Measurements from ENCODE around the gene LRRC51.

The LRRC51 gene

GRCh38 chr11:72084965-72085364 is 4.3 kb downstream of the LRRC51 start:
- WGBS (ENCODE audit: extremely low coverage, insufficient coverage, insufficient read length), result no CpG with 5 or more reads among the region's 1 CpG

DNA sequence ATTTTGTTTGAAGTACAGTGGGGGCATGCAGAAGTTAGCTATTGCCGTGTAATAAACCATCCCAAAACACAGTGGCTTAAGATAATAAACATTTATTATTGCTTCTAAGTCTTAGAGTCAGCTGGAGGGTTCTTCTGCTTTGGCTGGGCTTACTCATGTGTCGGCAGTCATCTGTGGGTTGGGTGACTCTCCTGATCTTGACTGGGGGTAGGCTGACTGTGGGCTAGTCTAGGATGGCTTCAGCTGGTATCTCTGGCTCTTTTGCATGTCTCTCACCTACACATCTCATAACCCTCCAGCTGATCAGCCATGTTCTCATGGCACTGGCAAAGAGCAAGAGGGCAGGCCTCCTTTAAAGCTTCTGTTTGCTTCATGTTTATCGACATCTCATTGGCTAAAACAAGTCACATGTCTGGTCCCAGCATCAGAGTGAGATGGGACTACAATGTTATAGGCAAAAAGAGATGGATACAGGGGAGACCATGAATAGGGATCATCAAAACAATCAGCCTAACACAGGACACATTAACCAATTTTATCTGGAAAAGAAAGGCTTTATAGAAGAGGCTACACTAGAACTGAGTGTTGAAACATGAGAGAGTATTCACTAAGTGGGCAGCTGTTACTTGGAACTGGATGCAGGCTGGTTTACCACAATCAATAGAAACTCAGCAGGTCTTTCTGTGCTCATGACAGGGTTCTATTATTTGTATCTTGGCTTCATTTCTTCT is 5.1 kb downstream of the LRRC51 start:
- Histone ChIP-seq H3K27me3 (ENCODE audit: insufficient read depth, low read length) (no peaks in the 10 kb centered on the region), H4K8ac (ENCODE audit: low read depth, low read length) (no peak overlapping the region), H3K27ac (ENCODE audit: low read depth, low read length) (no peak overlapping the region), H3K4me1 (ENCODE audit: control insufficient read depth in 1 of 2, insufficient read depth in 2 of 2, low read length in 2 of 2) (peaks cover 5 to 10% of the 10 kb centered on the region in 2 experiments), H4K12ac (ENCODE audit: low read depth, low read length) (no peak overlapping the region), H3K4me2 (ENCODE audit: low read length) (no peak overlapping the region), H2BK5ac (ENCODE audit: low read depth, low read length, poor library complexity) (no peak overlapping the region), H3K36me3 (ENCODE audit: control insufficient read depth in 1 of 2, insufficient read depth in 2 of 2, low read length in 2 of 2) (peaks cover 0 to 5% of the 10 kb centered on the region in 2 experiments), H3K14ac (ENCODE audit: low read length) (no peak overlapping the region), H2AFZ (ENCODE audit: insufficient read depth, low read length, poor library complexity) (no peak overlapping the region), H3K23ac (ENCODE audit: low read length) (no peak overlapping the region), H2BK120ac (ENCODE audit: insufficient read depth, low read length, poor library complexity) (no peak overlapping the region), H4K91ac (ENCODE audit: low read depth, low read length) (no peak overlapping the region), H2BK12ac (ENCODE audit: low read length) (no peak overlapping the region), H3K79me2 (ENCODE audit: control insufficient read depth, insufficient read depth, low read length, poor library complexity) (peaks cover 2% of the 10 kb centered on the region), H3K4ac (ENCODE audit: low read depth, low read length) (no peak overlapping the region), H3K9me3 (ENCODE audit: insufficient read depth, low read depth, low read length) (no peaks in the 10 kb centered on the region), H3K18ac (ENCODE audit: low read length) (no peak overlapping the region), H2AK5ac (ENCODE audit: low read length) (no peak overlapping the region), H3K79me1 (ENCODE audit: low read length) (peaks cover 7% of the 10 kb centered on the region), H3K4me3 (ENCODE audit: low read depth, low read length) (no peak overlapping the region), H3K9ac (ENCODE audit: low read length) (no peak overlapping the region)
- WGBS (ENCODE audit: extremely low coverage, insufficient coverage, insufficient read length), result no CpG with 5 or more reads among the region's 3 CpGs
- no peak for DNase-seq

More at GRCh38 chr11:72084965-72085364, 4.3 kb downstream of the LRRC51 start:
- Histone ChIP-seq H3K18ac (ENCODE audit: low read length) (no peak overlapping the region), H3K4me1 (ENCODE audit: control insufficient read depth in 1 of 2, insufficient read depth in 2 of 2, low read length in 2 of 2) (peaks cover 5 to 10% of the 10 kb centered on the region in 2 experiments), H2BK12ac (ENCODE audit: low read length) (no peak overlapping the region), H4K12ac (ENCODE audit: low read depth, low read length) (no peak overlapping the region), H3K14ac (ENCODE audit: low read length) (no peak overlapping the region), H2AK5ac (ENCODE audit: low read length) (no peak overlapping the region), H3K36me3 (ENCODE audit: control insufficient read depth in 1 of 2, insufficient read depth in 2 of 2, low read length in 2 of 2) (peaks cover 0 to 4% of the 10 kb centered on the region in 2 experiments), H3K79me2 (ENCODE audit: control insufficient read depth, insufficient read depth, low read length, poor library complexity) (peaks cover 4% of the 10 kb centered on the region), H3K9ac (ENCODE audit: low read length) (no peak overlapping the region), H3K79me1 (ENCODE audit: low read length) (peaks cover 8% of the 10 kb centered on the region), H3K27me3 (ENCODE audit: insufficient read depth, low read length) (no peaks in the 10 kb centered on the region), H2AFZ (ENCODE audit: insufficient read depth, low read length, poor library complexity) (no peak overlapping the region), H3K4me3 (ENCODE audit: low read depth, low read length) (no peak overlapping the region), H4K91ac (ENCODE audit: low read depth, low read length) (no peak overlapping the region), H2BK5ac (ENCODE audit: low read depth, low read length, poor library complexity) (no peak overlapping the region), H3K4me2 (ENCODE audit: low read length) (no peak overlapping the region), H3K23ac (ENCODE audit: low read length) (no peak overlapping the region), H3K9me3 (ENCODE audit: insufficient read depth, low read depth, low read length) (no peaks in the 10 kb centered on the region), H3K27ac (ENCODE audit: low read depth, low read length) (no peak overlapping the region), H4K8ac (ENCODE audit: low read depth, low read length) (no peak overlapping the region), H3K4ac (ENCODE audit: low read depth, low read length) (no peak overlapping the region), H2BK120ac (ENCODE audit: insufficient read depth, low read length, poor library complexity) (no peak overlapping the region)
- DNase-seq, result no peak

DNA sequence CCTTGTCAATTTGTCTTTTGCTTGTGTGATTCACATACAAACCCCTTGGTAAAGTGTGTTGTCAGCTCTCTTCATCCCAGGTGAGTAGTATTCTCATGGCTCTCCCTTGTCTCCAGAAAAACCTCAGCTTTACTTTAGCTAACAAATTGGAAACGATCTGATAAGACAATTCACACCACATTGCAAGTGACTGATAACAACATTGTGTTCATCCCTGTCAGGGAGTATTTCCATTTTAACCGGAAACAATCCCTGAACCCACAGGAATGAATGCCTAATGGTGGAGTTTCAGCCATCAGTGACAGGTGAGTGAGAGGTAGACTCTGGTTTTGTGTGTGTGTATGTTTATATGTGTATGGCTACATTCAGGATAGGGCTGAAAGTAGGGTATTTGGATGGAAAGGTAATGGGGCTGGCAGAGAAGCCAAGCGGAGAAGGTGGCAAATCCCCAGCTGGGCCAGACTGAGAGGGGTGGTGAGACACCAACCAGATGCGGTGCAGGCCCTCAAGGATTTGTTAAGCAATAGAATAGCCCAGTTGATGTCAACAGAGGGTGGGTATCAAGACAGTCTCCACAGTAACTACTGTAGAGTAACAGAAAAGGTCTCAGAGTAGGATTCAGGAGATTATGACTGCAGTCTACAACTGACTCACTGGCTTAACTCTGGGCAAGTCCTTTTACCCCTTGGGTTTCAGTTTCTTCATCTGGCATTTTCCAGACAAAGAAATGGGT is 7.6 kb downstream of the LRRC51 start:
- Histone ChIP-seq H2BK120ac (ENCODE audit: insufficient read depth, low read length, poor library complexity) (no peak overlapping the region), H2AK5ac (ENCODE audit: low read length) (no peak overlapping the region), H3K18ac (ENCODE audit: low read length) (no peak overlapping the region), H3K27ac (ENCODE audit: low read depth, low read length) (no peak overlapping the region), H3K23ac (ENCODE audit: low read length) (no peak overlapping the region), H2AFZ (ENCODE audit: insufficient read depth, low read length, poor library complexity) (no peak overlapping the region), H4K91ac (ENCODE audit: low read depth, low read length) (no peak overlapping the region), H4K8ac (ENCODE audit: low read depth, low read length) (no peak overlapping the region), H3K27me3 (ENCODE audit: insufficient read depth, low read length) (no peaks in the 10 kb centered on the region), H4K12ac (ENCODE audit: low read depth, low read length) (no peak overlapping the region), H3K79me2 (ENCODE audit: control insufficient read depth, insufficient read depth, low read length, poor library complexity) (no peaks in the 10 kb centered on the region), H3K36me3 (ENCODE audit: control insufficient read depth in 1 of 2, insufficient read depth in 2 of 2, low read length in 2 of 2) (peaks cover 2 to 7% of the 10 kb centered on the region in 2 experiments), H3K9ac (ENCODE audit: low read length) (no peak overlapping the region), H3K14ac (ENCODE audit: low read length) (no peak overlapping the region), H3K4me2 (ENCODE audit: low read length) (no peak overlapping the region), H3K4me3 (ENCODE audit: low read depth, low read length) (no peak overlapping the region), H3K4me1 (ENCODE audit: control insufficient read depth in 1 of 2, insufficient read depth in 2 of 2, low read length in 2 of 2) (no peaks in the 10 kb centered on the region), H3K79me1 (ENCODE audit: low read length) (no peaks in the 10 kb centered on the region), H3K4ac (ENCODE audit: low read depth, low read length) (no peak overlapping the region), H3K9me3 (ENCODE audit: insufficient read depth, low read depth, low read length) (no peaks in the 10 kb centered on the region), H2BK5ac (ENCODE audit: low read depth, low read length, poor library complexity) (no peak overlapping the region), H2BK12ac (ENCODE audit: low read length) (no peak overlapping the region)
- WGBS (ENCODE audit: extremely low coverage, insufficient coverage, insufficient read length), result no CpG with 5 or more reads among the region's 4 CpGs
- no peak for DNase-seq

- no CpG with 5 or more reads among the region's 4 CpGs for WGBS (ENCODE audit: extremely low coverage, insufficient coverage, insufficient read length)
- H3K4me2 ChIP-seq (ENCODE audit: low read length), result no peak overlapping the region
Measured at GRCh38 chr11:72091292-72091691, 10.6 kb downstream of the LRRC51 start.

More at GRCh38 chr11:72091292-72091691, 10.6 kb downstream of the LRRC51 start:
- Histone ChIP-seq H3K9me3 (ENCODE audit: insufficient read depth, low read depth, low read length) (no peaks in the 10 kb centered on the region), H3K4me3 (ENCODE audit: low read depth, low read length) (no peak overlapping the region), H3K27me3 (ENCODE audit: insufficient read depth, low read length) (no peaks in the 10 kb centered on the region), H3K27ac (ENCODE audit: low read depth, low read length) (no peak overlapping the region), H2BK12ac (ENCODE audit: low read length) (no peak overlapping the region), H3K9ac (ENCODE audit: low read length) (no peak overlapping the region), H3K79me2 (ENCODE audit: control insufficient read depth, insufficient read depth, low read length, poor library complexity) (no peaks in the 10 kb centered on the region), H3K4me1 (ENCODE audit: control insufficient read depth in 1 of 2, insufficient read depth in 2 of 2, low read length in 2 of 2) (no peaks in the 10 kb centered on the region), H4K91ac (ENCODE audit: low read depth, low read length) (no peak overlapping the region), H4K12ac (ENCODE audit: low read depth, low read length) (no peak overlapping the region), H3K79me1 (ENCODE audit: low read length) (no peaks in the 10 kb centered on the region), H3K23ac (ENCODE audit: low read length) (no peak overlapping the region), H2BK5ac (ENCODE audit: low read depth, low read length, poor library complexity) (no peak overlapping the region), H2BK120ac (ENCODE audit: insufficient read depth, low read length, poor library complexity) (no peak overlapping the region), H3K18ac (ENCODE audit: low read length) (no peak overlapping the region), H2AK5ac (ENCODE audit: low read length) (no peak overlapping the region), H3K14ac (ENCODE audit: low read length) (no peak overlapping the region), H3K36me3 (ENCODE audit: control insufficient read depth in 1 of 2, insufficient read depth in 2 of 2, low read length in 2 of 2) (peaks cover 11 to 21% of the 10 kb centered on the region in 2 experiments), H3K4ac (ENCODE audit: low read depth, low read length) (no peak overlapping the region), H2AFZ (ENCODE audit: insufficient read depth, low read length, poor library complexity) (no peak overlapping the region), H4K8ac (ENCODE audit: low read depth, low read length) (no peak overlapping the region)
- peak; percentile 41 to 70 for DNase-seq
